GM19043 (cell line): Measurements from ENCODE around the gene STX1B.
"Not testable (repeated sequence)": the region's sequence is repeated elsewhere in the genome, so short reads cannot be mapped to it uniquely, and the experiment has no call there.

ENCODE experiments used
- ATAC-seq: cut with Tn5 transposase; IDR thresholded peaks from one replicate; pipeline ENCODE4 v1.9.1; 2021; ENCODE audit warnings: low read depth; ENCODE audit not compliant: unreplicated experiment

Gene STX1B

GRCh38 chr16:31016018-31016417 is 5.6 kb upstream of the STX1B start:
- no peak for ATAC-seq

DNA sequence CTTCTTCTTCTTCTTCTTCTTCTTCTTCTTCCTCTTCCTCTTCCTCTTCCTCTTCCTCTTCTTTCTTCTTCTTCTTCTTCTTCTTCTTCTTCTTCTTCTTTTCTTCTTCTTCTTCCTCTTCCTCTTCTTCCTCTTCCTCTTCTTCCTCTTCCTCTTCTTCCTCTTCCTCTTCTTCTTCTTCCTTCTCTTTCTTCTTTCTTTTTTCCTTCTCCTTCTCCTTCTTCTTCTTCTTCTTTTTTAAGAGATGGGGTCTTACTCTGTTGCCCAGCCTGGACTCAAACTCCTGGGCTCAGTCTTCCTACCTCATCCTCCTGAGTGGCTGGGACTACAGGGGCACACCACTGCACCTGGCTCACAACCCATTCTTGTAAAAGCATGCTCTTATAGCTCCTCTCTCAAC is 2.9 kb upstream of the STX1B start:
- not testable (repeated sequence) for ATAC-seq

GRCh38 chr16:31011815-31012214 is 1.4 kb upstream of the STX1B start:
- not testable (repeated sequence) for ATAC-seq

DNA sequence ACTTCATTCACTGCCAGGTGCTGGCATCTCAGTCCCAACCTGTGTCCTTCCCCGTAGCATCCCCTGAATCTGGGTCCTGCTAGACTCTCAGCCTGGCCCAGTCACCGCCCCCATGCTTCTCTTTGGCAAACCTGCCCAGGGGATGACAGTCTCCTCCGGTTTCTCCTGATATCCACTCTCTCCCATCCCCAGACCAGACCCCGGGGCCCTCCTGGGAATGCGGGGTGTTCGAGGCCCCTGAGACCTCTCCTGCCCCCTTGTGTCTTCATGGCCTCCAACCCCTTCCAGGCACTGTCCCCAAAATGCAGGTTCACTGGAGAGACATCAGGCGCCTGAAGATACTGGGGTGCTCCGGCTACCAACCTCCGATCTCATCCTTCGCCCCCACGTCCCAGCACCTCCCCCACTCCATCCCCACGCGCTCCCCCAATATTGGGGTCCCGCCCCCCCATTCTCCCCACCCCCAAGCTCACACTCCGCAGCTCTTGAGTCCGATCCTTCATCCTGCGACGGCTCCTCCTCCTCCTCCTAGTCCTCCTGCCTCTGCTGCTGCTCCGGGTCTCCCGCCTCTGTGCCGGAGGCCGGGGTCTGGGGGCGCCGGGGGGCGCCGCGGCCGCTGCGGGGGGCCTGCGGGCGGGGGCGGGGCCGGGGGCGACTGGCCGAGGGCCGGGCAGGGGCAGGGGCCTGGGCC is 399 bp downstream of the STX1B start:
- no peak for ATAC-seq

DNA sequence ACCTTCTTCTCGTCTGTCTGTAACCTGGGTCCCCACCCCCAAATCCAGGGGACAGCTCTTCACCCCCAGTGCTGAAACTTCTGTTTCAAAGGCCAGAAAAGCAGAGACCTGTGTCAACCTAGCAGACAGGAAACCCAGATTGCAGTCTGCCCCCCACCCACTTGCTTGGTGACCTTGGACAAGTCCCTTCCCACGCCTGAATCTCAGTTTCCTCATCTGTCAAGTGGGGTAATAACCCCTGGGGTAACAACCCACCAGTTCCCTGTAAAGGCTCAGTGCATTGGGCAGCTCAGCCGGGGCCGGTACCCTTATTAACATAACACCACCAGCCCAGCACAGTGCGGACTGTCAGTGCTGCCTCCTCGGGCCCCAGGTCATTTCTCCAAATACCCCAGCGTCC is 1.3 kb downstream of the STX1B start:
- no peak for ATAC-seq

DNA sequence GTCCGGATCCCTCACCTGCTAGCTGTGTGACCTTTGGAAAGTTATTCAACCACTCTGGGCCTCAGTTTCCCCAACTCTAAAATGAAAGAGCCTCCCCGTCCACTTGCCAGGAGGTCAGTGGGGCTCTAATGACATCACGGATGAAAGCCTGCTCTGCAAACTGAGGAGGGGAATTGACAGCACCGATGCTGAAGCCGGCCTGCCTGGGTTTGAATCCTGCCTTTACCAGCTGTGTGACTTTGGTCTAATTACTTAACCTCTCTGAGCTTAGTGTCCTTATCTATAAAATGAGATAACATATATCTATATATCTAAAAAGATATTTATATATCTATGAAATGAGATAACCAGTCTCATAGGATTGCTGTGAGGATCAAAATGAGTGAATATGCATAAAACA is 1.9 kb downstream of the STX1B start:
- no peak for ATAC-seq

- ATAC-seq: no peak
Observed at GRCh38 chr16:31008149-31008548, 2.3 kb downstream of the STX1B start.

DNA sequence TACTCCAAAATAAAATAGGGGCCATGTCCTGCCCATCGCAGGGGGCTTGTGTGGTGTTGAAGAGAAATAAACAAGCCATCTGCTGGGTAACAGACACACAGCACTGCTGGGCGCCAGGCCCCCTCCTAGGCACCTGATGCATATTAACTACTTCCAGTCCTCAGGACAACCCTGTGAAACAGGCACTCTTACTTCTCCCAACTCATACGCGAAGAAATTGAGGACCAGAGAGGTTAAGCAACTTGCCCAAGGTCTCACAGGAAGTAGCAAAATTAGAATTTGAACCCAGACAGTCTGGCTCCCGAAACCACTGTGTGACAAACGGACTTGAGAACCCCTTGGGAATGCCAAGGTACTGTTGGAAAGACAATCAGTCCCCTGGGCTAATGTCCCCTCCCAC is 2.8 kb downstream of the STX1B start:
- no peak for ATAC-seq

GRCh38 chr16:31006589-31006988 is 3.8 kb downstream of the STX1B start:
- ATAC-seq: no peak

- no peak for ATAC-seq
Observed at GRCh38 chr16:31006086-31006385, 4.4 kb downstream of the STX1B start.

DNA sequence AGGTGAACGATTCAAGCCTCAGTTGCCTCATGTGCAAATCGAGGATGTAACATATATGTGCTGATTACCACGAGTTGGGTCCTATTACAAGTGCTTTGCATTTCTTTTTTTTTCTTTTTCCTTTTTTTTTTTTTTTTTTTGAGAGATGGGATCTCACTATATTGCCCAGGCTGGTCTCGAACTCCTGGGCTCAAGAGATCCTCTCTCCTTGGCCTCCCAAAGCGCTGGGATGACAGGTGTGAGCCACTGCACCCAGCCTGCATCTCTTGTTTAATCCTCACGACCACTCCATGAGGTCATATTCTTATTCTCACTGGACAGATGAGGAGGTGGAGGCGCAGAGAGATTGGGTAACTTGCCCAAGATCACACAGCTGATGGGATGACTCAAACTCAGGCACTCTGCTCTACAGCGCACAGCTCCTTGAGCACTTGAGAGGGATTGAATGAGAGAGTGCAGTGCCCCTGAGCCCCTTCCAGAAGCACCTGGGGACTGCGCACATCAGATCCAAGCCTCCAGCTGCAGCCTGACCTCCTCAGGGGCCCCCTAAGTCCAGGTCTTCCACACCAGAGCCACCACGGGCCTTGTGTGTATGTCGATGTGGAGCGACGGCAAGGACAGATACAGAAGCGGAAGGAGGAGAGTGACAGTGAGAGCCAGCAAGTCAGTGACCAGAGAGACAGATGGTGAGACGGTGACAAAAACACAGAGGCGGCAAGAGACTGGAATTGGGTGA is 4.9 kb downstream of the STX1B start:
- ATAC-seq: no peak

- no peak for ATAC-seq
Observed at GRCh38 chr16:31004658-31005057, 5.8 kb downstream of the STX1B start.

GRCh38 chr16:31003744-31004143 is 6.7 kb downstream of the STX1B start:
- no peak for ATAC-seq

GRCh38 chr16:31002862-31003341 is 7.5 kb downstream of the STX1B start:
- no peak for ATAC-seq

DNA sequence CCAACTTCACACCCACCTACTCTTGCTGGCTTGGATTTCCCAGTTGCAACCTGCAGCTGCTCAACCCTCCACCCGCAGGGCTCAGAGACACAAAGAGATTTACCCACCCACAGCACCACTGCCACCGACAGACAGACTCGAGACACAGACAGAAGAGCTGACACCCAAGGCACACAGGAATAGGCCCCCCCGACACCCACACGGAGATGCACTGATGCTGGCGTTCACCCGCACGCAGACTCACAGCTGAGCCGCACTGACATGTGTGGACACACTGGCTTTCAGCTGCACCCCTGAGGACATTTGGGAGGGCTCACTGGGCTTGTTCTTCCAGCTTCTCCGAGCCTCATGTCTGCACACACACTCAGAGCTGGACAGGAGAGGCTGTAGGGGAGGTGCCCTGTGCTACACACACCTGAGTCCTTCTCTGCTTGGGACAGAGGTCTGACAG is 8.2 kb downstream of the STX1B start:
- ATAC-seq: no peak

DNA sequence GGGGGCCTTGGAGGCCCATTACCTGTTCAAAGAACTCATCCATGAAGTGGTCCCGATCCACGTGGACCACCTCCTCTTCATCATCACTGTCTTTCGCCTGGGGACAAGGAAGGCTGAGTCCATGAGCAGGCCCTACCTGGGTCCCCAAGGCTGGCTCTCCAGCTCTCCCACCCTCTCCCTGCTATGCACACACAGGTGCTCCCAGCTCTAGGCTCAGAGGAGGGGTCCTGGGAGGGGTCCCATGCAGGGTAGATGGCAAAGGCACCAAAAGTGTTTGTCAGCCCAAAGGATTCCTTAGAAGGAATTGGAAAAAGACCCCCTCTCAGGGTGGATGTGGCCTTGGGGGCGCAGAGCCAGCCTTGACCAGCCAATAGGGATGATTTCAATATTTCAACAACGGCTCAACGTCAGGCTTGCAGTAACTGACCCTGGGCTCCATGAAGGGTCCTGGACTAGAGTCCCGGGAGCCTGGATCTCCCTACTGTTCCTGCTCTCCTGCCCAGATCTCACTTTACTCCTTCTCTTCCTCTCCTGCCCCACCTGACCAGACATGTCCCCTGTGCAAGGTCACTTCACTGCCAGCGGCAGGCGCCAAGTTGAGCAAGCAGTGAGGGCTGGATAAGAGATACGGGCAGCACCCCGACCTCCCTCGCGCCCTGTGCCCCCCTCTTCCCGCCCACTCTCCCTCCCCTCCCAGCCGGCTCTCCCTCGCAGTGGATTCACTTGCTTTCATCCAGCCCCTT is 8.8 kb downstream of the STX1B start:
- no peak for ATAC-seq

GRCh38 chr16:31000671-31001382 is 9.6 kb downstream of the STX1B start:
- no peak for ATAC-seq

DNA sequence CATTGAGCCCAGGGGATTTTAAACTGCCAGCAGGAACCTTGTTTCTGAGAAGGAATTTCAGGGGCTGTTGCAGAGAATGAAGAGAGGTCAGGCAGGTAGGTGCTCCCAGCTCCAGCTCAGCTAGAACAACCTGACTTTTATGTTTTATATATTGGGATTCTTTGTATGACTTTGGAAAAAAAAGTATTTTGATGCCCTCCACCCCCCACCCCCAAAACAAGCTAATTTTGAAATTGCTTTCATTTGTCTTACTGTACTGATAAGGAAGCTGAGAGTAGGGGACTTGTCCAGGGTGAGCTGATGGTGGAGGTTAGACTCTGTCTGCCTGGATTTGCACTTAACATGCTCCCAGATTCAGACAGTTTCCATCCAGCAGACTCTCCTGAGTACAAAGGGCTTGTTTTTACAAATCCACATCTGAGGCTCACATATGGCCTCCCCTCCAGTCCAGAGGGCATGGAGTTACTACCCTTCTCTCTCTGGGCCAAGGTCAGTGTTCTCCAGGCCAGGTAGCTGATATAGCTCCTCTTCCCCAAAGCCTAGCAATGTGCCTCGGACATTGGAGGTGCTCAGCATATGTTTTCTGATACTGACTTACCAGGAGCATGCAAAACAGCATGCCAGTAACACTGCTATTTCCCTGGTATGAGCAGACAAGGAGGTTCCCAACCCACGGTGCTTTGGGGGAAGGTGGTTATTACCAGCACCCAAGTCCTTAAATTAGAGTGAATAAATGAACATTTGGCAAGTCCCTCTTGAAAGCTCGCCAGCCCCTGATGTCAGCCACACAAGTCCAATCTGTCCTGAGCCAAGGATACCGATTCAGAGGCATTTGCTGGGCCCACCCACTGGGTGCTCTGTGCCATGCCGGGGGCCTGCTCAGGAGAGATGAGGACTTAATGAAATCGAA is 11.3 kb downstream of the STX1B start:
- ATAC-seq: no peak

GRCh38 chr16:30997725-30998711 is 12.4 kb downstream of the STX1B start:
- ATAC-seq: no peak
